Measurements from ENCODE around the gene OASL.

The OASL gene

GRCh38 chr12:121038861-121039668 lies at the start of gene OASL:
TSS of gene OASL (minus strand) at chr12:121039246. CDS start at chr12:121038971, 275 bp downstream.
- TF ChIP-seq TAF1 (IDR thresholded peaks at IDR 0.05; ENCODE audit: low read depth) (no peak), TEAD4 (IDR thresholded peaks at IDR 0.05) (no peak), YY1 (IDR thresholded peaks at IDR 0.05; ENCODE audit: low read depth) (no peak)

GRCh38 chr12:121088195-121088585 lies 49.1 kb upstream of the OASL start:
- TF ChIP-seq TCF12 (IDR thresholded peaks at IDR 0.05; ENCODE audit: low read depth), result no peak
- TF ChIP-seq MAX (IDR thresholded peaks at IDR 0.05), result no peak
- no peak for TF ChIP-seq USF1 (IDR thresholded peaks at IDR 0.05)
- no peak for TF ChIP-seq YY1 (IDR thresholded peaks at IDR 0.05; ENCODE audit: low read depth)
- TF ChIP-seq NFIC (IDR thresholded peaks at IDR 0.05), result no peak
- no peak for TF ChIP-seq REST (IDR thresholded peaks at IDR 0.05; ENCODE audit: low read depth)
- TF ChIP-seq EGR1 (IDR thresholded peaks at IDR 0.05), result no peak
- TF ChIP-seq TEAD4 (IDR thresholded peaks at IDR 0.05), result no peak
- TF ChIP-seq ZBTB7A (IDR thresholded peaks at IDR 0.05; ENCODE audit: low read depth), result no peak
- TF ChIP-seq CREB1 (IDR thresholded peaks at IDR 0.05; ENCODE audit: low read depth), result no peak
- TF ChIP-seq RAD21 (IDR thresholded peaks at IDR 0.05; ENCODE audit: low read depth), result no peak
- no peak for TF ChIP-seq FOXM1 (IDR thresholded peaks at IDR 0.05; ENCODE audit: borderline replicate concordance, low read depth)
- no peak for TF ChIP-seq CEBPB (IDR thresholded peaks at IDR 0.05)
- no peak for TF ChIP-seq EP300 (IDR thresholded peaks at IDR 0.05; ENCODE audit: borderline replicate concordance)
- TF ChIP-seq TAF1 (IDR thresholded peaks at IDR 0.05; ENCODE audit: low read depth), result no peak

- TF ChIP-seq TAF1 (IDR thresholded peaks at IDR 0.05; ENCODE audit: low read depth) (no peak), YY1 (IDR thresholded peaks at IDR 0.05; ENCODE audit: low read depth) (no peak), TCF12 (IDR thresholded peaks at IDR 0.05; ENCODE audit: low read depth) (no peak), EP300 (IDR thresholded peaks at IDR 0.05; ENCODE audit: borderline replicate concordance) (no peak), REST (IDR thresholded peaks at IDR 0.05; ENCODE audit: low read depth) (no peak), CREB1 (IDR thresholded peaks at IDR 0.05; ENCODE audit: low read depth) (no peak), EGR1 (IDR thresholded peaks at IDR 0.05) (no peak), MAX (IDR thresholded peaks at IDR 0.05) (no peak), USF1 (IDR thresholded peaks at IDR 0.05) (no peak), TEAD4 (IDR thresholded peaks at IDR 0.05) (no peak), NFIC (IDR thresholded peaks at IDR 0.05) (no peak), FOXM1 (IDR thresholded peaks at IDR 0.05; ENCODE audit: borderline replicate concordance, low read depth) (no peak)
These were observed 48.6 kb upstream of the OASL start for GRCh38 chr12:121087467-121088194.

GRCh38 chr12:121086781-121087295 lies 47.8 kb upstream of the OASL start:
- no peak for TF ChIP-seq NFIC (IDR thresholded peaks at IDR 0.05)
- TF ChIP-seq RAD21 (IDR thresholded peaks at IDR 0.05; ENCODE audit: low read depth), result no peak
- TF ChIP-seq FOXM1 (IDR thresholded peaks at IDR 0.05; ENCODE audit: borderline replicate concordance, low read depth), result no peak
- no peak for TF ChIP-seq CREB1 (IDR thresholded peaks at IDR 0.05; ENCODE audit: low read depth)
- no peak for TF ChIP-seq TEAD4 (IDR thresholded peaks at IDR 0.05)
- TF ChIP-seq MAX (IDR thresholded peaks at IDR 0.05), result no peak
- no peak for TF ChIP-seq CEBPB (IDR thresholded peaks at IDR 0.05)
- TF ChIP-seq TCF12 (IDR thresholded peaks at IDR 0.05; ENCODE audit: low read depth), result no peak
- TF ChIP-seq YY1 (IDR thresholded peaks at IDR 0.05; ENCODE audit: low read depth), result no peak
- no peak for TF ChIP-seq EP300 (IDR thresholded peaks at IDR 0.05; ENCODE audit: borderline replicate concordance)
- TF ChIP-seq TAF1 (IDR thresholded peaks at IDR 0.05; ENCODE audit: low read depth), result no peak
- TF ChIP-seq REST (IDR thresholded peaks at IDR 0.05; ENCODE audit: low read depth), result no peak
- no peak for TF ChIP-seq EGR1 (IDR thresholded peaks at IDR 0.05)
- TF ChIP-seq ZBTB7A (IDR thresholded peaks at IDR 0.05; ENCODE audit: low read depth), result no peak
- no peak for TF ChIP-seq USF1 (IDR thresholded peaks at IDR 0.05)
